ENCODE data around the gene SMYD3. TPM values are rescaled to one million over a fixed set of nuclear protein-coding genes. Genes with fewer than 3 reads are reported as not detected.
A peak's percentile ranks its signal among the peaks of the same experiment; 100 is the strongest.

Gene SMYD3
- polyA plus RNA-seq, 1 donor from 2014 or later: 48.6 TPM

DNA sequence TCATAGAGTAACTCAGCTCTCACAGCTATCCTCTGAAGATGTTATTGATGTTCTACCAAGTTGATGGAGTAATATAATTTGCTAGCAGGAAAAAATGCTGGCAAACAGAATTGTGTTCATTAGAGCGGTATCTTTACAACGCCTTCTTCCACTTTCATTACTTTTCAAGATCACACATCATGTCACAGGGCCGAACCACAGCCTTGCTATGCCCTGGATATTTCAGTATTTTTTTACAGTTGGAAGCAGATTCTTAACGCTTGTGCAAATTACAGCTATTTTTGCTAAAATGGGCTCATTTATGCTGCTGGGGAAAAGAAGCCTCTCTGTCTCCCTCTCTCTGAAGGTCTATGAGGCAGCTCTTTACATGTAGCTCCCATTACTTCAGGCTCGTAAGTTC lies 720.1 kb downstream of the SMYD3 start:
- TF ChIP-seq SMC3 (conservative IDR thresholded peaks at IDR 0.05; ENCODE audit: poor library complexity) (peak; percentile 22), RAD21 (conservative IDR thresholded peaks at IDR 0.05) (peak; percentile 32), TAF1 (IDR thresholded peaks at IDR 0.05; ENCODE audit: low read depth) (no peak), EP300 (conservative IDR thresholded peaks at IDR 0.05; ENCODE audit: poor library complexity, severe bottlenecking) (no peak), EZH2 (IDR thresholded peaks at IDR 0.05; ENCODE audit: borderline replicate concordance, insufficient read depth, low read length, poor library complexity, severe bottlenecking) (no peak)
- TF ChIP-seq, protein P1, sequence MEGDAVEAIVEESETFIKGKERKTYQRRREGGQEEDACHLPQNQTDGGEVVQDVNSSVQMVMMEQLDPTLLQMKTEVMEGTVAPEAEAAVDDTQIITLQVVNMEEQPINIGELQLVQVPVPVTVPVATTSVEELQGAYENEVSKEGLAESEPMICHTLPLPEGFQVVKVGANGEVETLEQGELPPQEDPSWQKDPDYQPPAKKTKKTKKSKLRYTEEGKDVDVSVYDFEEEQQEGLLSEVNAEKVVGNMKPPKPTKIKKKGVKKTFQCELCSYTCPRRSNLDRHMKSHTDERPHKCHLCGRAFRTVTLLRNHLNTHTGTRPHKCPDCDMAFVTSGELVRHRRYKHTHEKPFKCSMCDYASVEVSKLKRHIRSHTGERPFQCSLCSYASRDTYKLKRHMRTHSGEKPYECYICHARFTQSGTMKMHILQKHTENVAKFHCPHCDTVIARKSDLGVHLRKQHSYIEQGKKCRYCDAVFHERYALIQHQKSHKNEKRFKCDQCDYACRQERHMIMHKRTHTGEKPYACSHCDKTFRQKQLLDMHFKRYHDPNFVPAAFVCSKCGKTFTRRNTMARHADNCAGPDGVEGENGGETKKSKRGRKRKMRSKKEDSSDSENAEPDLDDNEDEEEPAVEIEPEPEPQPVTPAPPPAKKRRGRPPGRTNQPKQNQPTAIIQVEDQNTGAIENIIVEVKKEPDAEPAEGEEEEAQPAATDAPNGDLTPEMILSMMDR (IDR thresholded peaks at IDR 0.05; ENCODE audit: poor library complexity, severe bottlenecking): peak; percentile 46
- Histone ChIP-seq H3K9me2 (ENCODE audit: insufficient read depth, low read length) (no peaks in the 10 kb centered on the region), H3F3A (ENCODE audit: insufficient read depth, low read length, poor library complexity, severe bottlenecking) (no peaks in the 10 kb centered on the region), H3K36me3 (ENCODE audit: insufficient read depth, low read length) (no peaks in the 10 kb centered on the region), H3K79me2 (replicated peaks; ENCODE audit: insufficient read depth, low read length) (no peaks in the 10 kb centered on the region), H3K27me3 (ENCODE audit: insufficient read depth, low read depth, low read length) (no peaks in the 10 kb centered on the region), H3K27ac (ENCODE audit: low read length) (peak overlapping the region; percentile 23), H2AFZ (ENCODE audit: low read depth, low read length) (no peak overlapping the region), H3K4me2 (ENCODE audit: low read length) (peak overlapping the region; percentile 2), H4K20me1 (ENCODE audit: insufficient read depth) (no peaks in the 10 kb centered on the region), H3K9me3 (ENCODE audit: low read length) (no peaks in the 10 kb centered on the region), H3K4me3 (ENCODE audit: low read length) (no peak overlapping the region), H3K9ac (ENCODE audit: low read length) (no peak overlapping the region)

DNA sequence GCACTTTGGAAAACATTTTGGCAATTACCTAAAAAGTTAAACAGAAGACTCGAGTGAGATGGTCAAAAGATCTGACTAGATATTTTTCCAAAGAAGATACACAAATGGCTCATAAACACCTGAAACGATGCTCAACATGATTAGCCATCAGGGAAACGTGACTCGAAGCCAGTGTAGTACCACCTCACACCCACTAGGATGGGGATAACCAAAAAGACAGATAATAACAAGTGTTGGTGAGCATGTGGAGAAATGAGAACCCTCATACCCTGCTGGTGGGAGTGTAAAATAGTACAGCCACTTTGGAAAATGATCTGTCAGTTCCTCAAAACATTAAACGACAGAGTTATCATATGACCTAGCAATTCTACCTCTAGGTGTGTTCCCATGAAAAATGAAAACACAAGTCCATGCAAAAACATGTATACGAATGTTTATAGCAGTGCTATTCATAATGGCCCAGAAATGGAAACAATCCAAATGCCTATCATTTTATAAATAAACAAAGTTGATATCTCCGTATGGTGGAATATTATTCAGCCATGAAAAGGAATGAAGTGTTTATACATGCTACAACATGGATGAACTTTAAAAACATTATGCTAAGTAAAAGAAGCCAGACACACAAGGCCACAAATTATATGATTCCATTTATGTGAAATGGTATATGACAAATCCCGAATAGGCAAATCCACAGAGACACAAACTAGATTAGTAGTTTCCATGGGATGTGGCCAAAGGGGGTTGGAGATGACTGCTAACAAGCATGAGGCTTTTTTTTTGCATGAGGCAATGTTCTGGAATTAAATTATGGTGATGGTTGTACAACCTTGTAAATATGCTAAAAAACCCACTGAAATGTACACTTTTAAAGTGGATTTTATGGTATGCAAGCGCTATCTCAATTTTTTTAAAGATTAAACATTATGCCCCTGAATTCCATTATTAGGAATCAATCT lies 727.0 kb downstream of the SMYD3 start:
- Histone ChIP-seq H2AFZ (ENCODE audit: low read depth, low read length) (no peak overlapping the region), H3K4me3 (ENCODE audit: low read length) (no peak overlapping the region), H3F3A (ENCODE audit: insufficient read depth, low read length, poor library complexity, severe bottlenecking) (no peaks in the 10 kb centered on the region), H3K27me3 (ENCODE audit: insufficient read depth, low read depth, low read length) (no peaks in the 10 kb centered on the region), H3K9ac (ENCODE audit: low read length) (no peak overlapping the region), H4K20me1 (ENCODE audit: insufficient read depth) (no peaks in the 10 kb centered on the region), H3K9me3 (ENCODE audit: low read length) (no peaks in the 10 kb centered on the region), H3K36me3 (ENCODE audit: insufficient read depth, low read length) (no peaks in the 10 kb centered on the region), H3K4me2 (ENCODE audit: low read length) (no peak overlapping the region), H3K79me2 (replicated peaks; ENCODE audit: insufficient read depth, low read length) (no peaks in the 10 kb centered on the region), H3K9me2 (ENCODE audit: insufficient read depth, low read length) (no peaks in the 10 kb centered on the region), H3K27ac (ENCODE audit: low read length) (no peak overlapping the region)
- TF ChIP-seq MXI1 (conservative IDR thresholded peaks at IDR 0.05; ENCODE audit: poor library complexity, severe bottlenecking) (no peak), POLR2AphosphoS5 (IDR thresholded peaks at IDR 0.05) (no peak), EZH2 (IDR thresholded peaks at IDR 0.05; ENCODE audit: borderline replicate concordance, insufficient read depth, low read length, poor library complexity, severe bottlenecking) (no peak), TAF1 (IDR thresholded peaks at IDR 0.05; ENCODE audit: low read depth) (no peak)
- TF ChIP-seq, protein P1 (IDR thresholded peaks at IDR 0.05; ENCODE audit: poor library complexity, severe bottlenecking): no peak
- TF ChIP-seq, protein P2, sequence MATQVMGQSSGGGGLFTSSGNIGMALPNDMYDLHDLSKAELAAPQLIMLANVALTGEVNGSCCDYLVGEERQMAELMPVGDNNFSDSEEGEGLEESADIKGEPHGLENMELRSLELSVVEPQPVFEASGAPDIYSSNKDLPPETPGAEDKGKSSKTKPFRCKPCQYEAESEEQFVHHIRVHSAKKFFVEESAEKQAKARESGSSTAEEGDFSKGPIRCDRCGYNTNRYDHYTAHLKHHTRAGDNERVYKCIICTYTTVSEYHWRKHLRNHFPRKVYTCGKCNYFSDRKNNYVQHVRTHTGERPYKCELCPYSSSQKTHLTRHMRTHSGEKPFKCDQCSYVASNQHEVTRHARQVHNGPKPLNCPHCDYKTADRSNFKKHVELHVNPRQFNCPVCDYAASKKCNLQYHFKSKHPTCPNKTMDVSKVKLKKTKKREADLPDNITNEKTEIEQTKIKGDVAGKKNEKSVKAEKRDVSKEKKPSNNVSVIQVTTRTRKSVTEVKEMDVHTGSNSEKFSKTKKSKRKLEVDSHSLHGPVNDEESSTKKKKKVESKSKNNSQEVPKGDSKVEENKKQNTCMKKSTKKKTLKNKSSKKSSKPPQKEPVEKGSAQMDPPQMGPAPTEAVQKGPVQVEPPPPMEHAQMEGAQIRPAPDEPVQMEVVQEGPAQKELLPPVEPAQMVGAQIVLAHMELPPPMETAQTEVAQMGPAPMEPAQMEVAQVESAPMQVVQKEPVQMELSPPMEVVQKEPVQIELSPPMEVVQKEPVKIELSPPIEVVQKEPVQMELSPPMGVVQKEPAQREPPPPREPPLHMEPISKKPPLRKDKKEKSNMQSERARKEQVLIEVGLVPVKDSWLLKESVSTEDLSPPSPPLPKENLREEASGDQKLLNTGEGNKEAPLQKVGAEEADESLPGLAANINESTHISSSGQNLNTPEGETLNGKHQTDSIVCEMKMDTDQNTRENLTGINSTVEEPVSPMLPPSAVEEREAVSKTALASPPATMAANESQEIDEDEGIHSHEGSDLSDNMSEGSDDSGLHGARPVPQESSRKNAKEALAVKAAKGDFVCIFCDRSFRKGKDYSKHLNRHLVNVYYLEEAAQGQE (IDR thresholded peaks at IDR 0.05; ENCODE audit: borderline replicate concordance): no peak

Measured in neural cell (in vitro differentiated cells).